ENCODE results near the gene PERCC1. TPM values are rescaled to one million over a fixed set of nuclear protein-coding genes. Genes with fewer than 3 reads are reported as not detected.
A peak's percentile ranks its signal among the peaks of the same experiment; 100 is the strongest.

Gene PERCC1
- total RNA-seq, 1 donor from 2014 or later: 0.33 TPM

DNA sequence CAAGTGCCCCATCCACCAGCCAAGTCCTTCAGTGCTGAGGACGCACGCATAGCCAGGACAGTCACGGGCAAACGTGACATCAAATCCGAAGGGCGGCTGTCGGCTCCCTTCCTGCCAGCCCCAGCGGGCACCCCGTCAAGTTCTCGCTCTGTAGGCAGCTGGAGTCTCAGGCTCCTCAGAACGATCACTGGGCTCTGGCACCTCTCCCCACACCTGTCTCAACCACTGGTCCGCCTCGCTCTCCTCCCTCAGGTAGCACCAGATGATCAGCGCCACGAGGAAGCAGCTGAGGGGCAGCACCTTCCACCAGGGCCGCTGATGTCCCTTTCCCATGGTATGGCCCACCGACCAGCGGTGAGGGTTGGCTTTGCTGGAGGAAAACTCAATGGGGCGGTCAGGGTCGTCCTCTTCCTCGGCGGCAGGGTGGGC lies 10.8 kb upstream of the PERCC1 start:
- DNase-seq: no peak
- intact Hi-C loops (cut with micrococcal nuclease): loop anchor here (1.0 to 5.0 kb wide), 6 partner anchors 12 to 363 kb away; partner anchors contain the start of genes GNPTG, MAPK8IP3, NUBP2 and SPSB3

GRCh38 chr16:1422076-1422475 lies 8.8 kb upstream of the PERCC1 start:
- H3K4me1 Mint-ChIP-seq: peaks cover 24% of the 10 kb centered on the region
- DNase-seq: no peak
- H3K9me3 Mint-ChIP-seq: no peaks in the 10 kb centered on the region
- ChIA-PET CTCF (no interaction called here), POLR2A (interaction anchor here (1.0 to 3.2 kb wide), 10 partner anchors 9 to 284 kb away, joined by 3 to 39 read pairs (median 18); partner anchors contain the start of genes CRAMP1, GNPTG, IFT140 and MAPK8IP3)
- peaks cover 8% of the 10 kb centered on the region for H3K36me3 Mint-ChIP-seq (ENCODE audit: low read depth)
- no peak for ATAC-seq (ENCODE audit: low read depth)
- peak overlapping the region; percentile 41 for H3K4me3 Mint-ChIP-seq
- TF ChIP-seq, protein P1, sequence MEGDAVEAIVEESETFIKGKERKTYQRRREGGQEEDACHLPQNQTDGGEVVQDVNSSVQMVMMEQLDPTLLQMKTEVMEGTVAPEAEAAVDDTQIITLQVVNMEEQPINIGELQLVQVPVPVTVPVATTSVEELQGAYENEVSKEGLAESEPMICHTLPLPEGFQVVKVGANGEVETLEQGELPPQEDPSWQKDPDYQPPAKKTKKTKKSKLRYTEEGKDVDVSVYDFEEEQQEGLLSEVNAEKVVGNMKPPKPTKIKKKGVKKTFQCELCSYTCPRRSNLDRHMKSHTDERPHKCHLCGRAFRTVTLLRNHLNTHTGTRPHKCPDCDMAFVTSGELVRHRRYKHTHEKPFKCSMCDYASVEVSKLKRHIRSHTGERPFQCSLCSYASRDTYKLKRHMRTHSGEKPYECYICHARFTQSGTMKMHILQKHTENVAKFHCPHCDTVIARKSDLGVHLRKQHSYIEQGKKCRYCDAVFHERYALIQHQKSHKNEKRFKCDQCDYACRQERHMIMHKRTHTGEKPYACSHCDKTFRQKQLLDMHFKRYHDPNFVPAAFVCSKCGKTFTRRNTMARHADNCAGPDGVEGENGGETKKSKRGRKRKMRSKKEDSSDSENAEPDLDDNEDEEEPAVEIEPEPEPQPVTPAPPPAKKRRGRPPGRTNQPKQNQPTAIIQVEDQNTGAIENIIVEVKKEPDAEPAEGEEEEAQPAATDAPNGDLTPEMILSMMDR (IDR thresholded peaks at IDR 0.05): no peak
- no peaks in the 10 kb centered on the region for H3K27me3 Mint-ChIP-seq
- intact Hi-C loops (cut with micrococcal nuclease): loop anchor here (5.0 kb wide), 1 partner anchor 285 kb away; the partner anchor contains the start of gene MAPK8IP3
- peak overlapping the region; percentile 98 for H3K27ac Mint-ChIP-seq

More for the DNA sequence above, 10.8 kb upstream of the PERCC1 start:
- Mint-ChIP-seq H3K4me3 (peak overlapping the region; percentile 85), H3K27me3 (no peaks in the 10 kb centered on the region), H3K9me3 (no peaks in the 10 kb centered on the region), H3K27ac (peak overlapping the region; percentile 98), H3K36me3 (ENCODE audit: low read depth) (peaks cover 8% of the 10 kb centered on the region), H3K4me1 (peaks cover 25% of the 10 kb centered on the region)
- ChIA-PET CTCF (no interaction called here), POLR2A (interaction anchor here (0.6 to 3.2 kb wide), 36 partner anchors 8 to 1284 kb away, joined by 3 to 39 read pairs (median 8); partner anchors contain the start of genes CCDC154, CHTF18, CRAMP1 and EME2)
- TF ChIP-seq, protein P1 (IDR thresholded peaks at IDR 0.05): no peak
- no peak for ATAC-seq (ENCODE audit: low read depth)

DNA sequence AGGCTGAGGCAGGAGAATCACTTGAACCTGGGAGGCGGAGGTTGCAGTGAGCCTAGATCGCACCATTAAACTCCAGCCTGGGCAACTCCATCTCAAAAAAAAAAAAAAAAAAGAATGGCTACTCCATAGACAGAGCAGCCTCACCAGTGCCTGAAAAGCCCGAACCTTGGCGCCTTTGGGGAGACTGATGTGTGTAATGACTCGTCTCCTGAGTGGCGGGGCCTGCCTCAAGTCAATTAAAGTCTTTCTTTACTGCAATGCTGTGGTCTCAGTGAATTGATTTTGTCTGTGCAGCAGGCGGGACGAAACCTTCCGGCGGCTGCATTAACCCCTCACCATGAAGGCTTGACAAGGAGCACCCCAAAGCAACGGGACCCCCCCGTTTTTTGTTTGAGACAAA lies 6.8 kb upstream of the PERCC1 start:
- Mint-ChIP-seq H3K4me1 (peaks cover 24% of the 10 kb centered on the region), H3K27ac (peak overlapping the region; percentile 50), H3K27me3 (no peaks in the 10 kb centered on the region), H3K36me3 (ENCODE audit: low read depth) (peaks cover 4% of the 10 kb centered on the region), H3K4me3 (no peak overlapping the region), H3K9me3 (no peaks in the 10 kb centered on the region)
- ChIA-PET POLR2A (interaction anchor here (0.7 to 1.2 kb wide), 2 partner anchors 57 to 61 kb away, joined by 3 read pairs; no protein-coding TSS in a partner anchor), CTCF (no interaction called here)
- intact Hi-C loops (cut with micrococcal nuclease): loop anchor here (5.0 kb wide), 1 partner anchor 283 kb away; the partner anchor contains the start of gene MAPK8IP3
- DNase-seq (no peak), ATAC-seq (ENCODE audit: low read depth) (no peak)
- TF ChIP-seq, protein P1 (IDR thresholded peaks at IDR 0.05): no peak

GRCh38 chr16:1425616-1426370 lies 5.1 kb upstream of the PERCC1 start:
- POLR2A ChIA-PET: interaction anchor here (0.5 to 0.7 kb wide), 2 partner anchors 113 to 186 kb away, joined by 3 to 5 read pairs; partner anchors contain the start of genes CRAMP1 and IFT140
- peaks cover 12% of the 10 kb centered on the region for H3K4me1 Mint-ChIP-seq
- ATAC-seq (ENCODE audit: low read depth): no peak
- intact Hi-C loops (cut with micrococcal nuclease): loop anchor here (5.0 kb wide), 1 partner anchor 137 kb away; no protein-coding TSS in a partner anchor
- no peak overlapping the region for H3K27ac Mint-ChIP-seq
- no peak overlapping the region for H3K4me3 Mint-ChIP-seq
- CTCF ChIA-PET: interaction anchor here (1.1 kb wide), 1 partner anchor 113 kb away, joined by 3 read pairs; no protein-coding TSS in a partner anchor
- peaks cover 1% of the 10 kb centered on the region for H3K36me3 Mint-ChIP-seq (ENCODE audit: low read depth)
- DNase-seq: no peak
- TF ChIP-seq, protein P1 (IDR thresholded peaks at IDR 0.05): no peak
- no peaks in the 10 kb centered on the region for H3K9me3 Mint-ChIP-seq
- no peaks in the 10 kb centered on the region for H3K27me3 Mint-ChIP-seq

All from activated B cell treated with CpG ODN at 0.5 μM for 24 hours (primary cell).